Hematopoietic multipotent progenitor cell treated with erythropoietin and hydrocortisone succinate and interleukin-3 and kit ligand, for 8 days (in vitro differentiated cells): Measurements from ENCODE around the gene MSS51.
"Not testable (repeated sequence)": the region's sequence is repeated elsewhere in the genome, so short reads cannot be mapped to it uniquely, and the experiment has no call there.

Experiments used
- DNase-seq: peaks from one replicate; pipeline ENCODE4 v3.0.0-alpha.2; 2015

MSS51 gene

DNA sequence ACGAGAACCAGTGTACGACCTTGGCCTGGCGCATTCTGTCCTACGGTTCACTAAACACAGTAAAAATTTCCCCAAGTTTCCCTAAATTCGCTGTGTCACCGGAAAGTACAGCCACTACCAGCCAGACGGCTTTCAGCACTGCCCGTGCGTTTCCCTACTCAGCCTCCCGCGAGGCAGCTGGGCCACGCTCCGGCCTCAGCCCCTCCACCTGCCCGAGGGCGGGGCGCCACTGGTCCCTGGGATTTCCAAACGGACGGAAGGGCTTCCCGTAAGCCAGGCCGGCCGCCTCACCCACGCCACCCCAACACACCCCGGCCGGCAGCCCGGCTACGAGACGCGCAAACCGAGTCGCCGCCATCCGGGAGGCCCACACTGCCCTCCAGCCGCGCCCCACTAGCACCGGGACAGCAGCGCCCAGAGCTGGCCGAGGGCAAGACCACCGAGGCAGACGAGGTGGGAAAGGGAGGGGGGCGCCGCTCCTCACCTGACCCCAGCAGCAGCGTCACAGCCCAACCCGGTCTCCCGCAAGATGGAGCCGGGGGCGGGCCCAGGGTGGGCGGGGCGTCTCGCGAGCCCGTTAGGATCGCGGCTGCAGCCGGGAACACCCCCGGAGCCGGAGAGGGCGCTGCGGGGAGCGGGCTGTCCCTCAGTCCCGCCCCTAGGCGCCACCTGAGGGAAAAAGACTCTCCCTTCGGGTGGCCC, 19.7 kb downstream of the MSS51 start, which contains the start of gene ANXA7:
Gene ANXA7 (minus strand): TSS at position 531 of the 702 bp plus-strand sequence. CDS start 13,202 bp downstream, outside the sequence.
- DNase-seq: peak; percentile 85

DNA sequence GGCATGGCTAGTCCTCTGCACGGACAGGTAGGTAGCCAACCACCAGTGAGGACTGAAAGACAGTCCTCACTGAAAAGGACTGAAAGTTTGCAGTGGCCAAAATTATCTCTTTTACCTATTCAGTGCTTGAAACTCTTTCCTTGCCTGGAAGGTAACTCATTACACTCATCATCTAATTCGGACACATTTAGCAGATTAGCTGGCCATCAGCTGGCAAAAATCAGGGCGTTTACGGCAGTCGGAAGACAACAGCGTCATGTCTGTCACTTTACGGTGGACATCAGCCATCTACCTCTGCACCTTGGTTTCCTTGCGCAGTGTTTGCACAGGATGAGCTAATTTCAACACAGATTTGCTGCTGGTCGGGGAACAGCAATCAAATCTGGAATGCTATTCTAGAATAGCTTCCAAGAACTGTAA, 20.2 kb downstream of the MSS51 start:
- peak; percentile 68 for DNase-seq

DNA sequence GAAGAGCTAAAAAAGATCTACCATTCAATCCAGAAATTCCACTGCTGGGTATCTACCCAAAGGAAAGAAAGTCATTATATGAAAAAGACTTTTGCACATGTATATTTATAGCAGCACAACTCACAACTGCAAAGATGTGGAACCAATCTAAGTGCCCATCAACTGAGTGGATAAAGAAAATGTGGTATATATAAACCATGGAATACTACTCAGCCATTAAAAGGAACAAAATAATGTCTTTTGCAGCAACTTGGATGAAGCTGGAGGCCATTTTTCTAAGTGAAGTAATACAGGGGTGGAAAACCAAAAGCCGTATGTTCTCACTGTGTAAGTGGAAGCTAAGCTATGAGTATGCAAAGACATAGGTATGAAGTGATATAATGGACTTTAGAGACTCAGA, 22.5 kb downstream of the MSS51 start:
- no peak for DNase-seq

DNA sequence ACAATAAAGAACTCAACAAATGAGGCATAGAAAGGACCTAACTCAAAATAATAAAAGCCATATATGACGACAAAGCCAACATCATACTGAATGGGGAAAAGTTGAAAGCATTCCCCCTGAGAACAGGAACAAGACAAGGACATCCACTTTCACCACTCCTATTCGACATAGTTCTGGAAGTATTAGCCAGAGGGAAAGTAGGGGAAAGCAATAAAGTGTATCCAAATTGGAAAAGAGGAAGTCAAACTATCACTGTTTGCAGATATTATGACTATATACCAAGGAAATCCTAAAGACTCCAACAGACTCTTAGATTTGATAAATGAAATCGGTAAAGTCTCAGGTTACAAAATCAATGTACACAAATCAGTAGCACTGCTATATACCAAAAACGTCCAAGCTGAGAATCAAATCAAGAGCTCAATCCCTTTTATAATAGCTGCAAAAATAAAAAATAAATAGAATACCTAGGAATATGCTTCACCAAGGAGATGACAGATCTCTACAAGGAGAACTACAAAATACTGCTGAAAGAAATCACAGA, 24.3 kb downstream of the MSS51 start:
- DNase-seq: no peak

DNA sequence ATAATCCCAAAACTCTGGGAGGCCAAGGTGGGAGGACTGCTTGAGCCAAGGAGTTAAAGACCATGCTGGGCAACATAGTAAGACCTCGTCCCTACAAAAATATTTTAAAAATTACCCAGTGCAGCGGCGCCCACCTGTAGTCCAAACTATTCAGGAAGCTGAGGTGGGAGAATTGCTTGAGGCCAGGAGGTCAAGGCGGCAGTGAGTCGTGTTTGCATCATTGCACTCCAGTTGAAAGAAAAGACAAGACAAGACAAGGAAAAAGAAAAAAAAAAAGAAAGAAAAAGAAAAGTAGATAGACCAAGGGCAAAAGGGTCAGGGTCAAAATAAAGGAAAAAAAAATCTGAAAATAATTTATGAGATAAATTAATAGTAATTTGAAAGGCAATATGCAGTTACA, 25.3 kb downstream of the MSS51 start:
- no peak for DNase-seq

DNA sequence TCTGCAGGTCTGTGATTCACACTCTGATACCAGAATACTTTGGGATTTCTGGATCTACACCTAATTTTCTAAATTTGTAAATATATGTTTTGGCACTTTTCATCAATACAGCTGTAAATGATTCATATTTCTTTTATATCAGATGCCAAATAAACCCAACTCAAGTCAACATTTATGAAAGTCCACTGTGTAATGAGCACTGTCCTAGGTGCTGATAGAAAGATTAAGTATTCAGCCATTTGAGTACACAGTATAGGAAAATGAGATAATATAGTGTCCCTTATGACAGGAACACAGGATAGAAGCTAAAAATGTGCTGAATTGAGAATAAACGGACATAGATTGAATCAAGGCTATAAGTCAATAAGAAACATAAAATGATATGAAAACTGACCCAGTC, 25.9 kb downstream of the MSS51 start:
- peak; percentile 36 for DNase-seq

DNA sequence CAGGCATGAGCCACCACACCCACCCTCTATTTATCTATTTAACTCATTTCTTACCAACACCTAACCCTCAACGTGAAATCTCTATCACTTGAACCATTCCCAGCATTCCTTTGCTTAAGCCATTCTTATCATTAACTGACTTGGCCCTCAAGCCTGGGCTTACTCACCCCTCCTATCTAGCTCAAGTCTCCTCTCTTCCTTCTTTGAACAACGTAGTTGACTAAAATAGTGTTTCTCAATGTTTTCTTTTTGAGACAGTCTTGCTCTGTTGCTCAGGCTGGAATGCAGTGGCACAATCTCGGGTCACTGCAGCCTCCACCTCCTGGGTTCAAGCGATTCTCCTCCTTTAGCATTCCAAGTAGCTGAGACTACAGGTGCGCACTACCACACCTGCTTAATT, 26.5 kb downstream of the MSS51 start:
- DNase-seq: peak; percentile 52

DNA sequence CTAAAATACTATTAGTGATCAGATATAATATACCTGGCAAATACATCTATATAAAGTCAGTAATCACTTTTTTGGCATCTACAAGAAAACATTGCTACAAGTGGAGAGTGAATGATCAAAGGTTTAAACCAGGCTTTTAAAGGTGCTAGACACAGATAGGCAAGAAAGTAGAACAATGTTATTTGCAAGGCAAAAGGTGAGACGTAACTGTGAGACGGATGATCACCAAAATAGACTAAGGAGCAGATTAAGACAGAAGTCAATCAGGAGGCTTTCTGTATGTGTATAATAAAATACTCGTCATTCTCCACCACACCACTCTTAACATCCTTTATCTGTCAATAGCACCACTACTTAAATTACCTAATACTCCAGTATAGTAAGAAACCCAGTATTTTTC, 27.8 kb downstream of the MSS51 start:
- no peak for DNase-seq

DNA sequence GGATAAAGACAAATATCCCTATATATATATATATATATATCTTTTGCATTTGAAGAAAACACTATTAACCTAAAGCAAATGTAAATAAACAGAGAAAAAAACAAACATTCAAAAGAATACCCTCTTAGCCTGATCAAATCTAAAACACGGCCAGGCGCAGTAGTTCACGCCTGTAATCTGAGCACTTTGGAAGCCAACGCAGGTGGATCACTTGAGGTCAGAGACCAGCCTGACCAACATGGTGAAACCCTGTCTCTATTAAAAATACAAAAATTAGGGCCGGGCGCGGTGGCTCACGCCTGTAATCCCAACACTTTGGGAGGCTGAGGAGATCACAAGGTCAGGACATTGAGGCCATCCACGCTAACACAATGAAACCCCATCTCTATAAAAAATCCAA, 28.7 kb downstream of the MSS51 start:
- DNase-seq: no peak

DNA sequence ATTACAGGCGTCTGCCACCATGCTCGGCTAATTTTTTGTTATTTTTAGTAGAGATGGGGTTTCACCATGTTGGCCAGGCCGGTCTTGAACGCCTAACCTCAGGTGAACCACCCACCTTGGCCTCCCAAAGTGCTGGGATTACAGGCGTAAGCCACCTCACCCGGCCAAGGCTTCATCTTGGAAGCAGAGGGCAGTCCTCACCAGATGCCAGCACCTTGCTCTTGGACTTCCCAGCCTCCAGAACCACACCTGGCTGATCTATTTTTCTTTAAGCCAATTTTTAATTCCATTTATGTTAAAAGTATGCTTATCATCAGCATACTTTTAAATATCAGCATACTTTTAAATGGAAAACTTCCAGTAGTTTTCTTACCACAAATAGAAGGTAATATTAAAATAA, 31.7 kb downstream of the MSS51 start:
- DNase-seq: no peak

DNA sequence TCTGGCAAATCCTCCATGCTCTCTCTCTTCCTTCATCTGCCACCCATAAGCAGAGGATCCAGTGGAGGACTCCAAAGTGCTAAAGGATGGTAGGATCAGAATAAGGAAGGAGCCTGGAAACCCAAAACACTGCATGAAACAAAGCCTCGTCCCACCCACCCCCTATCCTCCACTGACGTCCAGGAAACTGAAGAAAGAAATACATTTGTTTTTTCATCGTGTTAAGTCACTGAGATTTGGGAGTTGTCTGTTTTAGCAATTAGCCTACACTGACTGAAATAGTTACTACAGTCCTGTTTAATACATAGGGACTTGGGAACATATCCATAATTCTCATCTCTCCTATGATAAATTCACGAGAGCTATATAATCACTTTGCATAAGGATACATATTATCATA, 34.3 kb downstream of the MSS51 start:
- DNase-seq: no peak

DNA sequence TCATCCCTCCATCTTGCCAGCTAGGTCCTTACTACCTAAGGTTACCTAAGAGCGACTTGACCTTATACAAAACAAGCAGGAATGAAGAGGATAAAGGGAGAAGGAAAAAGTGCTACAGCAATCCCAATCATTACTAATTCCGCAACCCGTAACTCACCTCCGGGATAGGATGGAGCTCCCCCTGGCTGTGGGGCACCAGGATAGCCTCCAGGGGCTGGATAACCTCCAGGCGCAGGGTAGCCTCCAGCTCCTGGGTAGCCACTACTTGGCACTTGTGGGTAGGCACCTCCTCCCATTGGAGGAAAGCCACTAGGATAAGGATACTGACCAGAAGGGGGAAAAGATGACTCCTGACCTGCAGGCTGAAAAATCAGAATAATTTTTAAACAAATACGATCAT, 35.3 kb downstream of the MSS51 start:
- DNase-seq: no peak

DNA sequence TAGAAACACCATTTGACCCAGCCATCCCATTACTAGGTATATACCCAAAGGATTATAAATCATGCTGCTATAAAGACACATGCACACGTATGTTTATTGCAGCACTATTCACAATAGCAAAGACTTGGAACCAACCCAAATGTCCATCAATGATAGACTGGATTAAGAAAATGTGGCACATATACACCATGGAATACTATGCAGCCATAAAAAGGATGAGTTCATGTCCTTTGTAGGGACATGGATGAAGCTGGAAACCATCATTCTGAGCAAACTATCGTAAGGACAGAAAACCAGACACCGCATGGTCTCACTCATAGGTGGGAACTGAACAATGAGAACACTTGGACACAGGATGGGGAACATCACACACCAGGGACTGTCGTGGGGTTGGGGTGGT, 39.0 kb downstream of the MSS51 start:
- DNase-seq: not testable (repeated sequence)

DNA sequence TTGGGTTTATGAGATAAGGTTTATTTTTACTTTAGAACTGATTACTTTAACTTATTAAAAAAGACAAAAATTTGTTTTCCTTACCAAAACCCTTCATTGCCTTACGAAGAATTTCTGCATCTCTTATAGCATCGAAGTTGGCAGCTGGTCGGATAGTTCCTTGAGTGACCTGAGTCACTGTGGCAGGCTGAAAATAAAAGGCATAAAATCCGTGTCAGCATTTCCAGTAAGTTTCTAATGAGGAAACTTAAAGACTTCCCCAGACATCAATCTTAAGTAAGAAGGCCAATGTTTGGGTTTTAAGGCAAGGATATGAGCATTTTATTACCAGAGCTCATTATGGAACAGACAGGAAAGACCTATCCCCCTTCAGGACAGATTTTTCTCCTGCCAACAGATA, 45.1 kb downstream of the MSS51 start:
- no peak for DNase-seq

DNA sequence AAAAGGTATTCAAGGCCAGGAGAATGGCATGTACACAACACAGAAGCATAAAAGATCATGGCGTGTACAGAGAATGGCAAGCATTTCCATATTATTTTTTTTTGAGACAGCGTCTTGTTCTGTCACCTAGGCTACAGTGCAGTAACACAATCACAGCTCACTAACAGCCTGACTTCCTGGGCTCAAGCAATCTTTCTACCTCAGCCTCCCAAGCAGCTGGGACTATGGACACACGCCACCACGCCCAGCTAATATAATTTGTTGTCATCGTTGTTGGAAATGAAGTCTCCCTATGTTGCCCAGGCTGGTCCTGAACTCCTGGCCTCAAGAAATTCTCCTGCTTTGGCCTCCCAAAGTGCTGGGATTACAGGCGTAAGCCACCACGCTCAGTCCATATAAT, 46.8 kb downstream of the MSS51 start:
- DNase-seq: no peak

DNA sequence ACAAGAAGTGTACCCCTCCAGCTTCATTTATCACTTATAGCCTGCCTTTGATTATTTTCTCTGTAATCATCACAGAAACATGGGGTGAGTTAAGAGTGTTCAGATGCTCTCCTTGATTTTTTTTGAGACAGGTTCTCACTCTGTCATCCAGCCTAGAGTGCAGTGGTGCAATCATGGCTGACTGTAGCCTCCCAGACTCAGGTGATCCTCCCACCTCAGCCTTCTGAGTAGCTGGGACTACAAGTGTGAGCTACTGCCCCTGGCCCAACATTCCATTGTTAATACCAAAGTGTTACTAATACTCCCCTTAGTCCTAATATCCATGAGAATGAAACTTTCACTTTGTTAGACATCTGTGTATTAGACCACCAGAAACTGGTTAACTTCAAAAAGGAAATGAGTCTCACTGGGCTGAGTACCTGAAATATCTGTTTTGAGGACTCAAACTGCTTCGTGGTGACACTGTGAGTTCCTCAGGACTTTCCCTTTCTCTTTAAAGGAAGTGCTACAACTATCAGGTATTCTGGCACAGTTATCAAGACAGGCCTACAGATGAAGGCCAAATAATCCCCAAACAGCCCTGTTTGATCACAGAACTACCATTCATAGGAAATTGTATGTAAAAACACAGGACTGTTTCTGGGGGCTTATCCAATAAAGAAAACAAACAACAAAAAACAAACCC, 54.2 kb downstream of the MSS51 start:
- DNase-seq: no peak

DNA sequence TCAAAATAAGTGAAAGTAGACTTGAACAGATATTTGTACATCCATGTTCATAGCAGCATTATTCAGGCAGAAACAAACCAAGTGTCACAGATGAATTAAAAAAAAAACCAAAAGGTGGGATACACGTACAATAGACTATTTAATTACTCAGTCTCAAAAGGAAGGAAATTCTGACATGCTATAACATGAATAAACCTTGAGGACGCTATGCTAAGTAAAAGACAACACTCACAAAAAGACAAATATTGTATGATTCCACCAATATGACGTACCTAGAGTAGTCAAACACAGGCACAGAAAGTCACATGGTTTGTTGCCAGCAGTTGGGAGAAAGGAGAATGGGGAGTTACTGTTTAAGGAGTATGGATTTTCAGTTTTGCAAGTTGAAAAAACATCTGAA, 56.7 kb downstream of the MSS51 start:
- DNase-seq: no peak
